SK-N-SH treated with all-trans-retinoic acid at 6 μM for 48 hours (cell line): ENCODE measurements around the gene KIAA1210.

ENCODE experiments used
- ATAC-seq: fragments of 200-7000 bp; cut with Tn5 transposase; 3 replicates; pipeline ENCODE4 v1.9.1; 2020; ENCODE audit warnings: mild to moderate bottlenecking, moderate library complexity
- BACH2 ChIP-seq: fragments of 250-450 bp; sonication (Bioruptor Pico); IDR thresholded peaks from 2 replicates; pipeline ENCODE4 v1.9.0; 2021; ENCODE audit warnings: mild to moderate bottlenecking, borderline replicate concordance
- CREB5 ChIP-seq: fragments of 250-450 bp; sonication (Bioruptor Pico); IDR thresholded peaks from 2 replicates; pipeline ENCODE4 v1.5.1; 2020; ENCODE audit warnings: low read depth, mild to moderate bottlenecking, moderate library complexity
- CSDC2 ChIP-seq: fragments of 250-450 bp; sonication (Bioruptor Pico); IDR thresholded peaks from 2 replicates; pipeline ENCODE4 v1.5.0; 2020; ENCODE audit warnings: mild to moderate bottlenecking, moderate library complexity
- CSRNP3 ChIP-seq: fragments of 250-450 bp; sonication (Bioruptor Pico); IDR thresholded peaks from 2 replicates; pipeline ENCODE4 v1.5.1; 2021; ENCODE audit warnings: mild to moderate bottlenecking, moderate library complexity
- ESRRG ChIP-seq: fragments of 250-450 bp; sonication (Bioruptor Pico); IDR thresholded peaks from 2 replicates; pipeline ENCODE4 v1.6.1; 2021; ENCODE audit warnings: mild to moderate bottlenecking
- GLIS3 ChIP-seq: fragments of 250-450 bp; sonication (Bioruptor Pico); IDR thresholded peaks from 2 replicates; pipeline ENCODE4 v1.5.0; 2020; ENCODE audit warnings: mild to moderate bottlenecking, moderate library complexity
- ISL1 ChIP-seq: fragments of 250-450 bp; sonication (Bioruptor Pico); IDR thresholded peaks from 2 replicates; pipeline ENCODE4 v2.1.2; 2022; ENCODE audit warnings: mild to moderate bottlenecking, moderate library complexity
- OSR1 ChIP-seq: fragments of 250-450 bp; sonication (Bioruptor Pico); IDR thresholded peaks from 2 replicates; pipeline ENCODE4 v1.8.0; 2022; ENCODE audit warnings: moderate library complexity, mild to moderate bottlenecking, inconsistent platforms
- PATZ1 ChIP-seq: fragments of 250-450 bp; sonication (Bioruptor Pico); IDR thresholded peaks from 2 replicates; pipeline ENCODE4 v1.8.0; 2020; ENCODE audit warnings: mild to moderate bottlenecking, moderate library complexity, borderline replicate concordance
- POU6F1 ChIP-seq: fragments of 250-450 bp; sonication (Bioruptor Pico); IDR thresholded peaks from 2 replicates; pipeline ENCODE4 v1.8.0; 2021; ENCODE audit warnings: low read depth, mild to moderate bottlenecking, moderate library complexity, borderline replicate concordance
- PPARA ChIP-seq: fragments of 250-450 bp; sonication (Bioruptor Pico); IDR thresholded peaks from 2 replicates; pipeline ENCODE4 v1.5.0; 2020; ENCODE audit warnings: mild to moderate bottlenecking, borderline replicate concordance
- RARB ChIP-seq: fragments of 250-450 bp; sonication (Bioruptor Pico); IDR thresholded peaks from 2 replicates; pipeline ENCODE4 v1.8.0; 2021; ENCODE audit warnings: mild to moderate bottlenecking, moderate library complexity
- SNAI2 ChIP-seq: fragments of 250-450 bp; sonication (Bioruptor Pico); IDR thresholded peaks from 2 replicates; pipeline ENCODE4 v1.5.0; 2020; ENCODE audit warnings: mild to moderate bottlenecking, moderate library complexity
- TCF4 ChIP-seq: fragments of 250-450 bp; sonication (Bioruptor Pico); IDR thresholded peaks from 2 replicates; pipeline ENCODE4 v1.8.0; 2021; ENCODE audit warnings: mild to moderate bottlenecking, moderate library complexity, borderline replicate concordance
- TOX ChIP-seq: fragments of 250-450 bp; sonication (Bioruptor Pico); IDR thresholded peaks from 2 replicates; pipeline ENCODE4 v1.8.0; 2021; ENCODE audit warnings: mild to moderate bottlenecking, moderate library complexity, borderline replicate concordance
- TSHZ2 ChIP-seq: fragments of 250-450 bp; sonication (Bioruptor Pico); IDR thresholded peaks from 2 replicates; pipeline ENCODE4 v1.5.0; 2020; ENCODE audit warnings: mild to moderate bottlenecking, moderate library complexity
- ZC3H10 ChIP-seq: fragments of 250-450 bp; sonication (Bioruptor Pico); IDR thresholded peaks from 2 replicates; pipeline ENCODE4 v1.5.1; 2021; ENCODE audit warnings: mild to moderate bottlenecking, moderate library complexity
- ZFP3 ChIP-seq: fragments of 250-450 bp; sonication (Bioruptor Pico); IDR thresholded peaks from 2 replicates; pipeline ENCODE4 v1.5.0; 2020; ENCODE audit warnings: mild to moderate bottlenecking, moderate library complexity
- ZFP30 ChIP-seq: fragments of 450-650 bp; formaldehyde crosslinking; IDR thresholded peaks from 2 replicates; pipeline ENCODE4 v1.5.0; 2022; ENCODE audit warnings: mild to moderate bottlenecking, moderate library complexity
- ZNF565 ChIP-seq: fragments of 450-650 bp; formaldehyde crosslinking; conservative IDR thresholded peaks from 2 replicates; pipeline ENCODE4 v1.5.0; 2020; ENCODE audit warnings: low read depth, mild to moderate bottlenecking, moderate library complexity
- ZNF70 ChIP-seq: fragments of 450-650 bp; formaldehyde crosslinking; IDR thresholded peaks from 2 replicates; pipeline ENCODE4 v1.5.0; 2020; ENCODE audit warnings: mild to moderate bottlenecking, moderate library complexity
- ZNF8 ChIP-seq: fragments of 450-650 bp; formaldehyde crosslinking; IDR thresholded peaks from 2 replicates; pipeline ENCODE4 v1.5.0; 2020; ENCODE audit warnings: mild to moderate bottlenecking, moderate library complexity

The KIAA1210 gene

GRCh38 chrX:119101168-119101567, 26.4 kb downstream of the KIAA1210 start:
- TF ChIP-seq RARB (CRISPR knock-in tag) (no peak), TOX (CRISPR knock-in tag) (no peak), ZFP30 (CRISPR knock-in tag) (no peak), ZC3H10 (CRISPR knock-in tag) (no peak), PPARA (CRISPR knock-in tag) (no peak), SNAI2 (CRISPR knock-in tag) (no peak), OSR1 (CRISPR knock-in tag) (no peak), BACH2 (no peak), ISL1 (CRISPR knock-in tag) (no peak), TCF4 (CRISPR knock-in tag) (no peak), ZNF8 (CRISPR knock-in tag) (no peak)
- TF ChIP-seq, all 23 proteins: peak for 0
- ATAC-seq: no peak

- TF ChIP-seq PPARA (CRISPR knock-in tag): no peak
- TF ChIP-seq ZFP3 (CRISPR knock-in tag): no peak
- no peak for TF ChIP-seq BACH2
- TF ChIP-seq ZNF565 (CRISPR knock-in tag): no peak
- TF ChIP-seq PATZ1 (CRISPR knock-in tag): no peak
- no peak for TF ChIP-seq POU6F1 (CRISPR knock-in tag)
- TF ChIP-seq CSDC2 (CRISPR knock-in tag): no peak
- TF ChIP-seq ZFP30 (CRISPR knock-in tag): no peak
- TF ChIP-seq GLIS3: no peak
- no peak for TF ChIP-seq TCF4 (CRISPR knock-in tag)
- TF ChIP-seq TOX (CRISPR knock-in tag): no peak
- no peak for TF ChIP-seq CREB5 (CRISPR knock-in tag)
- TF ChIP-seq SNAI2 (CRISPR knock-in tag): no peak
- TF ChIP-seq RARB (CRISPR knock-in tag): no peak
- TF ChIP-seq OSR1 (CRISPR knock-in tag): no peak
- no peak for TF ChIP-seq ESRRG (CRISPR knock-in tag)
- TF ChIP-seq TSHZ2 (CRISPR knock-in tag): no peak
- no peak for TF ChIP-seq ZNF8 (CRISPR knock-in tag)
- no peak for TF ChIP-seq CSRNP3 (CRISPR knock-in tag)
- ATAC-seq: no peak
These were observed 31.7 kb downstream of the KIAA1210 start for GRCh38 chrX:119095936-119096335.

- no peak for ATAC-seq
- TF ChIP-seq ZFP30 (CRISPR knock-in tag): no peak
- TF ChIP-seq CREB5 (CRISPR knock-in tag): no peak
- TF ChIP-seq ZNF70: no peak
- no peak for TF ChIP-seq ZNF565 (CRISPR knock-in tag)
- TF ChIP-seq TSHZ2 (CRISPR knock-in tag): no peak
- TF ChIP-seq ISL1 (CRISPR knock-in tag): no peak
- no peak for TF ChIP-seq PATZ1 (CRISPR knock-in tag)
- no peak for TF ChIP-seq ESRRG (CRISPR knock-in tag)
- no peak for TF ChIP-seq ZFP3 (CRISPR knock-in tag)
- TF ChIP-seq TCF4 (CRISPR knock-in tag): no peak
These were observed 32.8 kb downstream of the KIAA1210 start for GRCh38 chrX:119094819-119095218.
